ENCODE measurements around the gene RYR1.

Gene RYR1

DNA sequence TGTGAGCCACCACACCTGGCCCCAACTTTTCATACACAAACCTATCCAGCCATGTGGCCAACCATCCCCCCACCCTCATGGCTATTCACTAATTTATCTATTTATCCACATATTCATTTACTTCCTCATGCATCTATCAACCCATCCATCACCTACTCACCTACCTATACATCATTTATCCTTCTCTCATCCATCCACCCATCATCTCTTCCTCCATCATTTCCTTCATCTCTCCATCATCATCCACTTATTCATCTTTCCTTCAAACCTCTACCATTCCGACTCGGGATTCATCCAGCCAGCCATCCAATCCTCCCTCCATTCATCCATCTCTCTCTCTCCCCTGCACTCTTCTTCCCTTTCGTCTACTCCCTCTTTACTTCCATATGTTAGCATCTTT, 54.6 kb downstream of the RYR1 start (continued):
- TF ChIP-seq, protein P1, sequence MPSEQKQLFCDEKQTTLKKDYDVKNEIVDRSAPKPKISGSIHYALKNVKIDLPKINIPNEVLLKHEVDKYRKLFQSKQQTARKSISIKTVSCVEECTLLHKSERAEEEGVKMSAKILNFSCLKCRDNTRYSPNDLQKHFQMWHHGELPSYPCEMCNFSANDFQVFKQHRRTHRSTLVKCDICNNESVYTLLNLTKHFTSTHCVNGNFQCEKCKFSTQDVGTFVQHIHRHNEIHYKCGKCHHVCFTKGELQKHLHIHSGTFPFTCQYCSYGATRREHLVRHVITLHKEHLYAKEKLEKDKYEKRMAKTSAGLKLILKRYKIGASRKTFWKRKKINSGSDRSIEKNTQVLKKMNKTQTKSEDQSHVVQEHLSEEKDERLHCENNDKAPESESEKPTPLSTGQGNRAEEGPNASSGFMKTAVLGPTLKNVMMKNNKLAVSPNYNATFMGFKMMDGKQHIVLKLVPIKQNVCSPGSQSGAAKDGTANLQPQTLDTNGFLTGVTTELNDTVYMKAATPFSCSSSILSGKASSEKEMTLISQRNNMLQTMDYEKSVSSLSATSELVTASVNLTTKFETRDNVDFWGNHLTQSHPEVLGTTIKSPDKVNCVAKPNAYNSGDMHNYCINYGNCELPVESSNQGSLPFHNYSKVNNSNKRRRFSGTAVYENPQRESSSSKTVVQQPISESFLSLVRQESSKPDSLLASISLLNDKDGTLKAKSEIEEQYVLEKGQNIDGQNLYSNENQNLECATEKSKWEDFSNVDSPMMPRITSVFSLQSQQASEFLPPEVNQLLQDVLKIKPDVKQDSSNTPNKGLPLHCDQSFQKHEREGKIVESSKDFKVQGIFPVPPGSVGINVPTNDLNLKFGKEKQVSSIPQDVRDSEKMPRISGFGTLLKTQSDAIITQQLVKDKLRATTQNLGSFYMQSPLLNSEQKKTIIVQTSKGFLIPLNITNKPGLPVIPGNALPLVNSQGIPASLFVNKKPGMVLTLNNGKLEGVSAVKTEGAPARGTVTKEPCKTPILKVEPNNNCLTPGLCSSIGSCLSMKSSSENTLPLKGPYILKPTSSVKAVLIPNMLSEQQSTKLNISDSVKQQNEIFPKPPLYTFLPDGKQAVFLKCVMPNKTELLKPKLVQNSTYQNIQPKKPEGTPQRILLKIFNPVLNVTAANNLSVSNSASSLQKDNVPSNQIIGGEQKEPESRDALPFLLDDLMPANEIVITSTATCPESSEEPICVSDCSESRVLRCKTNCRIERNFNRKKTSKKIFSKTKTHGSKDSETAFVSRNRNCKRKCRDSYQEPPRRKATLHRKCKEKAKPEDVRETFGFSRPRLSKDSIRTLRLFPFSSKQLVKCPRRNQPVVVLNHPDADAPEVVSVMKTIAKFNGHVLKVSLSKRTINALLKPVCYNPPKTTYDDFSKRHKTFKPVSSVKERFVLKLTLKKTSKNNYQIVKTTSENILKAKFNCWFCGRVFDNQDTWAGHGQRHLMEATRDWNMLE (tag by site-specific recombination; conservative IDR thresholded peaks at IDR 0.05; ENCODE audit: low read depth) = no peak
- TF ChIP-seq ZNF354C (tag by site-specific recombination; IDR thresholded peaks at IDR 0.05; ENCODE audit: borderline replicate concordance, low read depth) (no peak), ZNF658 (tag by site-specific recombination; IDR thresholded peaks at IDR 0.05) (0 out of 2 replicates have a peak, but pooled peaks have one; percentile 12), HOXA7 (CRISPR knock-in tag; IDR thresholded peaks at IDR 0.05; ENCODE audit: borderline replicate concordance) (no peak), SCRT1 (tag by site-specific recombination; IDR thresholded peaks at IDR 0.05; ENCODE audit: borderline replicate concordance) (no peak), ZNF350 (tag by site-specific recombination; IDR thresholded peaks at IDR 0.05) (no peak), ZNF549 (tag by site-specific recombination; IDR thresholded peaks at IDR 0.05) (no peak), ZSCAN4 (tag by site-specific recombination; IDR thresholded peaks at IDR 0.05) (no peak), ZNF585B (tag by site-specific recombination; IDR thresholded peaks at IDR 0.05) (no peak)
- TF ChIP-seq, protein P2, sequence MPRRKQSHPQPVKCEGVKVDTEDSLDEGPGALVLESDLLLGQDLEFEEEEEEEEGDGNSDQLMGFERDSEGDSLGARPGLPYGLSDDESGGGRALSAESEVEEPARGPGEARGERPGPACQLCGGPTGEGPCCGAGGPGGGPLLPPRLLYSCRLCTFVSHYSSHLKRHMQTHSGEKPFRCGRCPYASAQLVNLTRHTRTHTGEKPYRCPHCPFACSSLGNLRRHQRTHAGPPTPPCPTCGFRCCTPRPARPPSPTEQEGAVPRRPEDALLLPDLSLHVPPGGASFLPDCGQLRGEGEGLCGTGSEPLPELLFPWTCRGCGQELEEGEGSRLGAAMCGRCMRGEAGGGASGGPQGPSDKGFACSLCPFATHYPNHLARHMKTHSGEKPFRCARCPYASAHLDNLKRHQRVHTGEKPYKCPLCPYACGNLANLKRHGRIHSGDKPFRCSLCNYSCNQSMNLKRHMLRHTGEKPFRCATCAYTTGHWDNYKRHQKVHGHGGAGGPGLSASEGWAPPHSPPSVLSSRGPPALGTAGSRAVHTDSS (tag by site-specific recombination; IDR thresholded peaks at IDR 0.05) = no peak

GRCh38 chr19:38488776-38489481, 55.4 kb downstream of the RYR1 start:
- Histone ChIP-seq H3K27ac (ENCODE audit: extremely low read depth, low read depth, low read length) (no peak overlapping the region), H3K9me3 (ENCODE audit: control insufficient read depth, insufficient read depth, low read depth, low read length) (peaks cover 2% of the 10 kb centered on the region; the same call in 1 of the 2 replicates), H3K36me3 (ENCODE audit: control insufficient read depth in 2 of 2, insufficient read depth in 1 of 2, low read length in 2 of 2) (no peaks in the 10 kb centered on the region; a peak in 1 of 3 replicates), H3K4me1 (ENCODE audit: control insufficient read depth, insufficient read depth, low read length) (no peaks in the 10 kb centered on the region), H3K4me3 (ENCODE audit: low read depth, low read length) (no peak overlapping the region)
- POLR2A ChIA-PET = no interaction called here
- CTCF ChIA-PET = interaction anchor here (0.6 to 1.6 kb wide), 2 partner anchors 11 to 246 kb away, joined by 3 to 8 read pairs; no protein-coding TSS in a partner anchor
- TF ChIP-seq ZNF48 (tag by site-specific recombination; IDR thresholded peaks at IDR 0.05) (no peak), ZNF544 (tag by site-specific recombination; IDR thresholded peaks at IDR 0.05) (no peak), ZNF530 (tag by site-specific recombination; IDR thresholded peaks at IDR 0.05; ENCODE audit: low read depth) (no peak), SCRT2 (tag by site-specific recombination; IDR thresholded peaks at IDR 0.05) (peak; percentile 40; the same call in 1 of the 2 replicates), ZNF202 (tag by site-specific recombination; IDR thresholded peaks at IDR 0.05; ENCODE audit: borderline replicate concordance) (no peak), BCL11B (tag by site-specific recombination; IDR thresholded peaks at IDR 0.05; ENCODE audit: low read depth) (no peak), ZNF843 (tag by site-specific recombination; IDR thresholded peaks at IDR 0.05) (no peak), ZNF555 (tag by site-specific recombination; conservative IDR thresholded peaks at IDR 0.05) (no peak), ZNF510 (tag by site-specific recombination; IDR thresholded peaks at IDR 0.05; ENCODE audit: insufficient replicate concordance) (no peak), ZNF133 (tag by site-specific recombination; IDR thresholded peaks at IDR 0.05) (no peak), ZNF548 (tag by site-specific recombination; IDR thresholded peaks at IDR 0.05) (no peak), ZNF639 (tag by site-specific recombination; IDR thresholded peaks at IDR 0.05) (no peak)
- TF ChIP-seq, protein P2 (tag by site-specific recombination; IDR thresholded peaks at IDR 0.05) = peak; percentile 97
- TF ChIP-seq, protein P3, sequence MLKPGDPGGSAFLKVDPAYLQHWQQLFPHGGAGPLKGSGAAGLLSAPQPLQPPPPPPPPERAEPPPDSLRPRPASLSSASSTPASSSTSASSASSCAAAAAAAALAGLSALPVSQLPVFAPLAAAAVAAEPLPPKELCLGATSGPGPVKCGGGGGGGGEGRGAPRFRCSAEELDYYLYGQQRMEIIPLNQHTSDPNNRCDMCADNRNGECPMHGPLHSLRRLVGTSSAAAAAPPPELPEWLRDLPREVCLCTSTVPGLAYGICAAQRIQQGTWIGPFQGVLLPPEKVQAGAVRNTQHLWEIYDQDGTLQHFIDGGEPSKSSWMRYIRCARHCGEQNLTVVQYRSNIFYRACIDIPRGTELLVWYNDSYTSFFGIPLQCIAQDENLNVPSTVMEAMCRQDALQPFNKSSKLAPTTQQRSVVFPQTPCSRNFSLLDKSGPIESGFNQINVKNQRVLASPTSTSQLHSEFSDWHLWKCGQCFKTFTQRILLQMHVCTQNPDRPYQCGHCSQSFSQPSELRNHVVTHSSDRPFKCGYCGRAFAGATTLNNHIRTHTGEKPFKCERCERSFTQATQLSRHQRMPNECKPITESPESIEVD (tag by site-specific recombination; IDR thresholded peaks at IDR 0.05) = no peak

All from HEK293 (cell line).